HepG2 (cell line): ENCODE results near the gene FKBP10. TPM values are rescaled to one million over a fixed set of nuclear protein-coding genes. Genes with fewer than 3 reads are reported as not detected.
A peak's percentile ranks its signal among the peaks of the same experiment; 100 is the strongest.

ENCODE experiments used
- BHLHE40 ChIP-seq: IDR thresholded peaks from 2 replicates; pipeline ENCODE4 v1.6.1; 2011; ENCODE audit warnings: low read length, improper control_type of control experiment
- KMT2B ChIP-seq: IDR thresholded peaks from 2 replicates; pipeline ENCODE4 v1.6.1; 2016; ENCODE audit warnings: missing genetic modification reagents, missing compliant biosample characterization
- MATR3 ChIP-seq: sonication (generic); formaldehyde crosslinking; IDR thresholded peaks from 2 replicates; pipeline ENCODE4 v1.4.0; 2020; ENCODE audit warnings: missing genetic modification reagents
- MBD4 ChIP-seq: IDR thresholded peaks from 2 replicates; pipeline ENCODE4 v1.6.1; 2012; ENCODE audit warnings: low read length, inconsistent platforms, borderline replicate concordance
- PPARG ChIP-seq: conservative IDR thresholded peaks from 2 replicates; pipeline ENCODE4 v1.6.1; 2016; ENCODE audit warnings: missing biosample characterization, missing genetic modification reagents
- SCMH1 ChIP-seq: sonication (generic); formaldehyde crosslinking; IDR thresholded peaks from 2 replicates; pipeline ENCODE4 v1.9.0; 2021; ENCODE audit warnings: missing genetic modification reagents, mild to moderate bottlenecking, borderline replicate concordance
- SMAD1 ChIP-seq: sonication (generic); formaldehyde crosslinking; IDR thresholded peaks from 2 replicates; pipeline ENCODE4 v1.4.0; 2020; ENCODE audit warnings: missing genetic modification reagents, low read depth, mild to moderate bottlenecking, borderline replicate concordance
- XRCC5 ChIP-seq: fragments of 200-400 bp; formaldehyde crosslinking; optimal IDR thresholded peaks from 2 replicates; pipeline ENCODE3; 2017; ENCODE audit warnings: mild to moderate bottlenecking, low read length
- ZBTB44 ChIP-seq: sonication (generic); formaldehyde crosslinking; IDR thresholded peaks from 2 replicates; pipeline ENCODE4 v1.4.0; 2020; ENCODE audit warnings: missing genetic modification reagents
- ZFY ChIP-seq: sonication (generic); formaldehyde crosslinking; IDR thresholded peaks from 2 replicates; pipeline ENCODE4 v1.4.0; 2020; ENCODE audit warnings: missing genetic modification reagents
- ZNF296 ChIP-seq: sonication (generic); formaldehyde crosslinking; conservative IDR thresholded peaks from 2 replicates; pipeline ENCODE4 v1.5.0; 2020; ENCODE audit warnings: mild to moderate bottlenecking, missing genetic modification reagents
- ZNF710 ChIP-seq: sonication (generic); formaldehyde crosslinking; IDR thresholded peaks from 2 replicates; pipeline ENCODE4 v1.5.0; 2020; ENCODE audit warnings: mild to moderate bottlenecking, missing genetic modification reagents, borderline replicate concordance
- ZNF766 ChIP-seq: sonication (generic); formaldehyde crosslinking; IDR thresholded peaks from 2 replicates; pipeline ENCODE4 v1.5.0; 2020; ENCODE audit warnings: missing genetic modification reagents, borderline replicate concordance
- ZNF788 ChIP-seq: sonication (generic); formaldehyde crosslinking; IDR thresholded peaks from 2 replicates; pipeline ENCODE4 v1.5.0; 2020; ENCODE audit warnings: mild to moderate bottlenecking, missing genetic modification reagents, borderline replicate concordance
- ZNF800 ChIP-seq: sonication (generic); formaldehyde crosslinking; IDR thresholded peaks from 2 replicates; pipeline ENCODE4 v1.4.0; 2020; ENCODE audit warnings: missing genetic modification reagents
- ZNF841 ChIP-seq: sonication (generic); formaldehyde crosslinking; IDR thresholded peaks from 2 replicates; pipeline ENCODE4 v1.8.1; 2023; ENCODE audit warnings: missing genetic modification reagents, borderline replicate concordance
- ZNF891 ChIP-seq: sonication (generic); formaldehyde crosslinking; IDR thresholded peaks from 2 replicates; pipeline ENCODE4 v1.5.0; 2020; ENCODE audit warnings: mild to moderate bottlenecking, missing genetic modification reagents
- ZSCAN25 ChIP-seq: sonication (generic); formaldehyde crosslinking; IDR thresholded peaks from 2 replicates; pipeline ENCODE4 v1.8.0; 2022; ENCODE audit warnings: mild to moderate bottlenecking, missing genetic modification reagents
- polyA plus RNA-seq, 8 experiments: library from polyadenylated mRNA; depleted of rRNA in 3 of 8; stranded (reverse) in 7 of 8; unstranded in 1 of 8; fragments of >200 nt; fragmentation: Illumina TruSeq in 4 of 8; extraction: Trizol in 4 of 8; gene quantifications; 2 replicates each; pipeline versions ENCODE4 v1.2.1 to v1.2.3, GENCODE V29; 2011 to 2016; ENCODE audit warnings: low read depth in 4 of 8, missing spikeins in 1 of 8, mixed read lengths in 1 of 8; ENCODE audit not compliant: insufficient read depth in 1 of 8
- total RNA-seq, 5 experiments: library from RNA; depleted of rRNA; stranded (reverse); fragments of >200 nt; fragmentation: Illumina TruSeq; extraction: Trizol; gene quantifications; 2 replicates each; pipeline ENCODE4 v1.2.3, GENCODE V29; 2016; ENCODE audit warnings: low read depth in 1 of 5
- TF ChIP-seq, protein P1 (sequence below): sonication (generic); formaldehyde crosslinking; IDR thresholded peaks from 2 replicates; pipeline ENCODE4 v1.4.0; 2020; ENCODE audit warnings: missing genetic modification reagents
- TF ChIP-seq, protein P2 (sequence below): sonication (generic); formaldehyde crosslinking; IDR thresholded peaks from 2 replicates; pipeline ENCODE4 v1.4.0; 2020; ENCODE audit warnings: missing genetic modification reagents
- TF ChIP-seq, protein P3 (sequence below): sonication (generic); formaldehyde crosslinking; IDR thresholded peaks from 2 replicates; pipeline ENCODE4 v1.9.0; 2021; ENCODE audit warnings: missing genetic modification reagents, borderline replicate concordance

Gene FKBP10
- total and polyA plus RNA-seq, 2 of the 13 experiments (the other 11 are each of a cell fraction or from before 2014, with no cell fraction given), result 149 to 573 TPM

DNA sequence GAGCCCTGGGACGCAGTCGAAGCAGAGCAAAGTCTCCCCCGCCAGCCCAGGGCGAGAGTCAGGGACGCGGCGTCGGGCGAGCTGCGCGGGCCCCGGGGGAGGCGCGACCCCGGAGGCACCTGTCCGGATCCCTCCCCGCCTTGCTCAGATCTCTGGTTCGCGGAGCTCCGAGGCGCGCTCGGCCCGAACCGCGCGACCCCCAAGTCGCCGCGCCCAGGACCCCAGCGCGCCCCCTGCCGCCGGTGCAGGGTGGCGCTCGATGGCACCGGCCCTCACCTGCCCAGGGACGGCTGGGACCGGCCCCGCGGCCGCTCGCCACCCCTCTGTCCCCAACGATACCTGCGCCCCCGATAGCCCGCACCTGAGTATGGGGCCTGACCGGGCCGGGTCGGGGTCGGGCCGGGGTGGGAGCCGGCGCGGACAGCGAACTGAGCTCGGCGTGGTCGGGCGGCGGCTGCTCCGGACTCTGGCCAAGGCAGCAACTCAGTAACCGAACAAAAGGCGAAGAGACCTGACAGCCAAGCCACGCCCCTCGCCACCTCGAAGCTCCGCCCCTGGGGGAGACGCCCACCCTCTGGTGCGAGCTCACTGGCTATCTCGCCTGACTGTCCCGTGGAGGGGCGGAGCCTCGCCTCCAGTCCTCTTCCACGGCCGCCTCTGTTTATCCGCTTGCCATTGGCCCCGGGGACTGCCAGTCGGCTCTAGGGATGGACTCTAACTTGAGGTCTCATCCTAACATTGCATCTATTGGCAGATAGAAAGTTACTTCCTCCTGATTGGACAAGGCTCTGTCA is 26.4 kb upstream of the FKBP10 start, which contains the start of gene JUP (continued):
- TF ChIP-seq ZNF800 (peak; percentile 71), MATR3 (CRISPR knock-in tag) (no peak; the same call in 1 of the 2 replicates), ZNF766 (CRISPR knock-in tag) (peak; percentile 89), ZNF788 (no peak; the same call in 1 of the 2 replicates), MBD4 (no peak), ZNF296 (peak; percentile 56; the same call in 1 of the 2 replicates), ZNF841 (CRISPR knock-in tag) (no peak; the same call in 1 of the 2 replicates), XRCC5 (peak; percentile 72), ZNF710 (CRISPR knock-in tag) (no peak; the same call in 1 of the 2 replicates), SMAD1 (CRISPR knock-in tag) (no peak), ZNF891 (CRISPR knock-in tag) (peak; percentile 67; the same call in 1 of the 2 replicates), PPARG (no peak), BHLHE40 (no peak; the same call in 1 of the 2 replicates), ZBTB44 (CRISPR knock-in tag) (peak; percentile 84; the same call in 1 of the 2 replicates), SCMH1 (CRISPR knock-in tag) (no peak), KMT2B (CRISPR knock-in tag) (peak; percentile 5; the same call in 1 of the 2 replicates), ZSCAN25 (CRISPR knock-in tag) (peak; percentile 66), ZFY (CRISPR knock-in tag) (peak; percentile 85)
- TF ChIP-seq, protein P1, sequence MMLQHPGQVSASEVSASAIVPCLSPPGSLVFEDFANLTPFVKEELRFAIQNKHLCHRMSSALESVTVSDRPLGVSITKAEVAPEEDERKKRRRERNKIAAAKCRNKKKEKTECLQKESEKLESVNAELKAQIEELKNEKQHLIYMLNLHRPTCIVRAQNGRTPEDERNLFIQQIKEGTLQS, result no peak
- TF ChIP-seq, protein P2, sequence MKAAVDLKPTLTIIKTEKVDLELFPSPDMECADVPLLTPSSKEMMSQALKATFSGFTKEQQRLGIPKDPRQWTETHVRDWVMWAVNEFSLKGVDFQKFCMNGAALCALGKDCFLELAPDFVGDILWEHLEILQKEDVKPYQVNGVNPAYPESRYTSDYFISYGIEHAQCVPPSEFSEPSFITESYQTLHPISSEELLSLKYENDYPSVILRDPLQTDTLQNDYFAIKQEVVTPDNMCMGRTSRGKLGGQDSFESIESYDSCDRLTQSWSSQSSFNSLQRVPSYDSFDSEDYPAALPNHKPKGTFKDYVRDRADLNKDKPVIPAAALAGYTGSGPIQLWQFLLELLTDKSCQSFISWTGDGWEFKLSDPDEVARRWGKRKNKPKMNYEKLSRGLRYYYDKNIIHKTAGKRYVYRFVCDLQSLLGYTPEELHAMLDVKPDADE (CRISPR knock-in tag), result 0 out of 2 replicates have a peak, but pooled peaks have one; percentile 79
- TF ChIP-seq, protein P3, sequence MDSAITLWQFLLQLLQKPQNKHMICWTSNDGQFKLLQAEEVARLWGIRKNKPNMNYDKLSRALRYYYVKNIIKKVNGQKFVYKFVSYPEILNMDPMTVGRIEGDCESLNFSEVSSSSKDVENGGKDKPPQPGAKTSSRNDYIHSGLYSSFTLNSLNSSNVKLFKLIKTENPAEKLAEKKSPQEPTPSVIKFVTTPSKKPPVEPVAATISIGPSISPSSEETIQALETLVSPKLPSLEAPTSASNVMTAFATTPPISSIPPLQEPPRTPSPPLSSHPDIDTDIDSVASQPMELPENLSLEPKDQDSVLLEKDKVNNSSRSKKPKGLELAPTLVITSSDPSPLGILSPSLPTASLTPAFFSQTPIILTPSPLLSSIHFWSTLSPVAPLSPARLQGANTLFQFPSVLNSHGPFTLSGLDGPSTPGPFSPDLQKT, result peak; percentile 21; the same call in 1 of the 2 replicates
